8988T (cell line): ENCODE results near the gene ETS2.
A peak's percentile ranks its signal among the peaks of the same experiment; 100 is the strongest.

ENCODE experiments used
- DNase-seq: peaks from one replicate; pipeline ENCODE4 v3.0.0; 2011

The ETS2 gene

DNA sequence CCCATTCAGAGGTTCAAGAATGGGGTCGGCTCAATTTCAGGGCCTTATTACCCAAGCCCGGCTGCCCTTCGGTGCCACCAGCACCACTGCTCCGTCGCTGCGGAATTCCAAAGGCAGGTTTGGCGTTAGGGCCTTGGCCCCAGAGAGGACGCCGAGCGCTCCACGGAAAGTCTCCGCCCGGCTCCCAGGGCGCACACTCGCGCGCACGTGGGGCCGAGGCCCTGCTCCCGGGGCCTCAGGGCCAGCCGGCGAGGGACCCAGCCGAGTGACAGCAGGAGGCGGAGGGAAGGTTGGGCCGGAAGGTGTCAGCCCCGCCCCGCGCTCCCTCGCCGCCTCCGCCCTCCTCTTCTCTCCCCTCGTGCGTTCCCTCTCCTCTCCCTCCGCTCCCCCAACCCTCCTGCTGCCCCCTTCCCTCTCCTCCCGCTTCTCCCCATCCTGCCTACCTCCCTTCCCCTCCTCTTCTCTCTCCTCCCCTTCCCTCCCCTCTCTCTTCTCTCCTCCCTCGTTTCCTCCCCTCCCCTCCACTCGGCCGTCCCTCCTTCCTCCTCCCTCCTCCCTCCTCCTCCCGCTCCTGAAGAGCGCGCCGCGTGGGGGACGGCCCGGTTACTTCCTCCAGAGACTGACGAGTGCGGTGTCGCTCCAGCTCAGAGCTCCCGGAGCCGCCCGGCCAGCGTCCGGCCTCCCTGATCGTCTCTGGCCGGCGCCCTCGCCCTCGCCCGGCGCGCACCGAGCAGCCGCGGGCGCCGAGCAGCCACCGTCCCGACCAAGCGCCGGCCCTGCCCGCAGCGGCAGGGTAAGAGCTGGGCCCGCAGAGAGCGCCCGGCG, at the start of gene ETS2:
Gene ETS2 (plus strand): TSS at position 602 of the 825 bp plus-strand sequence. CDS start 4,106 bp downstream, outside the sequence.
- DNase-seq = peak; percentile 58

DNA sequence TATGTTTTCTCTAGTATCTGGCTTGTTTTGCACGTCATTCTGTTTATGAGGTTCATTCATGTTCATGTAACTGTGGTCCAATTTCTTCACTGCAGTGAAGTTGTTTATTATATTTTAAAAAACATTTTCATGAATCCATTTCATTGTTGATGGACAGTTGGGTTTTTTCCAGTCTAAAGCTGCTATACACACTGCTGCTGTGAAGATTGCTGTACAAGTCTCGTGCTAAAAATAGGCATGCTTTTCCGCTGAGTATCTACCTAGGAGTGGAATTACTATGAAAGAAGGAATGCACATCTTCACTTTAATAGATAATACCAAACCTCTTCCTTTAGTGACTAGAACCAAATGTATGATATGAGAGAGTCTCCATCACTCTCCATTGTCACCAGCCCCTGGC, 49.0 kb upstream of the ETS2 start:
- DNase-seq = no peak

DNA sequence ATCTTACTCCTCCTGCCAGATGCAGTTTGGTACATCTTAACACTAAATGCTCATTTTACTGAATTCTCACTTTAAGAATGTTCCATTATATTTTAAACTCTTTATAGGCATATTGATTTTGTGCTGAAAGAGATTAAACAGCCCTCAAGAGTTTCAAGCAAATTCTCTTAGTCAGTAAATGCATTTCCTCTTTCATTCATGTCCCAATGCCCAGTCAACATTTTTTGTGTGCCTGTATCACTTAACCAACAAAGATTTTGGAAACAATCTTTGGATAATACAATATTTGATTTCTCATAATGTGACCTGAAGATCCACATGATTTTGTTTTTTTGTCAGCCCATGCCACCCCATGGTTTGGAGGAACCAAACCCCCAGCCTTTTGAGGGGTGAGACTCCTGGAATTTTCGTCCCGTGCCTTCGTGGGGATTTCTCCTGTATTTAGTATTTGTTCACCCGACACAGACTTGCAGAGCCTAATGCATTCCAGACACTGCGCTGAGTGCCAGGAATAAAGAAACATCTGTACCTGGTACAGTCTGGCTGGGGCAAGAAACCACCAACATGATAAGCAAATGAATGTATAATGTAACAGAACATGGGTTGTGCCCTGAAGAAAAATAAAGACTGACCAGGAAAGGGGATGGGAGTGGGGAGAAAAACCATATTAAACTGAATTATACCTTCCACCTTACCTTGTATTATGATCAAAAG, 47.1 kb upstream of the ETS2 start:
- DNase-seq = no peak

DNA sequence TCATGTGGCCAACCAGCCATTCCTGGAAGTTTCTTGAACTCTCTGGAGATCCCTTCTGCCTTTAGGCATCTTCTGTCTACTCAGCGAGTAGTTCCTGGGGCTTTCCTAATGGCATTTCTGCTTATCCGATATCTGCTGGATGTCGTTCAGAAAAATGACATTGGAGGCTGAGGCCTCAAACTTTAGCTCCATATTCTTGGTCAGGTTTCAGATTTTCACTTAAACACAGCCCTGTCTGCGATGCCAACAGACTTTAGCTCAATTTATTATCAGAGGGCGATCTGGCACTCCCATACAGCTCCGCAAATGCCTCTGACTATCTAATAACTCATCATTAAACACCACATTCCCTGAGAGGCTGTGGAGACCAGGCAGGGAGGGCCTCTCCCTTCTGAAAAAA, 46.3 kb upstream of the ETS2 start:
- no peak for DNase-seq

DNA sequence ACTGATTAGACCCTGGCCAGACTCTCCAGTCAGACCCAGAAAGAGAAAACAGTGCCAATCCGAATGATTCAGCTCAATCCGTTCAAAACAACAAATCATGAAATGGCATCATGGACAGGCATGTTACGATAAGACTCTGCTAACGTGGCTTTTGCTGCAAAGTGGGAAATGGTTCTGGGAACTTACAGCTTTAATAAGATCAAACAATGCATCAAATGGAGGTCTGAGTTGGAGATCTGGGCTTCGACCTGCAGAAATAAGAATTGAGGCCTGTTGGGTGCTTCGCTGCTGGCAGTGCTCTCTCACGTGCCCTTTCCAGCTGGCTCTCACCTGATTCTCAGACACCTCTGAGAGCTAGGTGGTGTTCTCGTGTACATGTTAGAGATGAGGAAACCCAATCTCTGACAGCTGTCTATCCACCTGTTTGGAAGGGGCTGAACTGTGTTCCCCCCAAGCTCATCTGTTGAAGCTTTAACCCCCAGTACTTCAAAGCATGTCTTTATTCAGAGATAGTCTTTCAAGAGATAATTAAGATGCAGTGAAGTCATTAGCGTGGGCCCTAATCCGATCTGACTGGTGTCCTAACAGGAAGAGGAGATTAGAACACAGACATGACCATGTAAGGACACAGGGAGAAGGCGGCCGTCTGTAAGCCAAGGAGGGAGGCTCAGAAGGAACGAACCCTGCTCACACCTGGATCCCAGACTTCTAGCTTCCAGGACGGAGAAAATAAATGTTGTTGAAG, 45.5 kb upstream of the ETS2 start:
- DNase-seq = no peak

DNA sequence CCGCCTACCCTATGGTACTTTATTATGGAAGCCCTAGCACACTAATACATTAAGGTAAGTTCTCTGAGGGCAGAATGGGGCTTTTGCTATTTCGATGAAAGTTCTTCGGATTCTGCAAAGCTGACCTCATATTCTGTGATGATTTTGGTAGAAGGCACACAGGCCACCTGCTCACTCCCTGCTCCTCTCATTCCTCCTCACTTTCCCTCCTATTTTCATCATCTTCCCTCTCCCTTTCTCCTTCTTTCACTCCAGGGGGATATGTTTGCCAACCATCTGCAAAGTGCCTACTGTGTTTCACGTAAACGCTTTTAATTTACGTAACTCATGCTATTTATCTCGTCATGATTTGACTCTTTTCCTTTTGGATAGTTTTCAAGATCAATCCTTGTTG, 45.0 kb upstream of the ETS2 start:
- DNase-seq = no peak

DNA sequence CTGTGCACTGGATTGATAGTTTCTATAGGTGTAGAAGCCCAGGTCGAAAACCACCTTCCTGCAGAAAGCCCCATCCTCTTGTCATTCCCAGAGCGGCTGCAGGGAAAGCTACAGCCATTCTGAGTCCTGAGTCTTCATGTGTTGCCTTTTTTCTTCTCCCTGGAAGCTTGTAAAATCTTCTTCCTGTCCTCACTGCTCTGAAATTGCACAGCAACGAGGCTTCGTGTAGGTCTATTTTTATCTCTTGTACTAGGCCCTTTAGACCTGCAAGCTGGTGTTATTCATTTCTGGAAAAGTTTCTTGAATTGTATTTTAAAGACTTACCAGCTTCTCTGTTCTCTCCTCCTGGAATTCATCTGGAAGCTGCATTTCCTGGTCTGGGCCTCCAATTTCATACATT, 44.2 kb upstream of the ETS2 start:
- no peak for DNase-seq

DNA sequence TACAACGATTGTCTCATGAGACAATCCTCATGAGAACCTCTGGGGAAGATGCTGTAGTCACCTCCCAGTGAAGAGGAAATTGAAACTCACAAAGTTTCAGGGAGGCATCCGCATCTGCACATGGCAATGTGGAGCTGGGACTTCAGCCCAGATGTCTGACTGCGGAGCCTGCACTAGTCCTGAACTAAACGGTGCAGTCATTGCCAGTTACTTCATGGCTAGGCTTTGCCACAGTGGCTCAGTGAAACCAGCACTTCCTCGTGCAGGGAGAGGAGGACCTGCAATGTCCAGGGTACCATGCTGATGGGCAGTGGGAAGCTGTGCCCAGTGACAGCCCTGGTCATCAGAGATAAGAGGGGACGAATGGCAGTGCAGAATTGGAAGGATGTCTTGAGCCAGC, 40.7 kb upstream of the ETS2 start:
- DNase-seq = no peak

DNA sequence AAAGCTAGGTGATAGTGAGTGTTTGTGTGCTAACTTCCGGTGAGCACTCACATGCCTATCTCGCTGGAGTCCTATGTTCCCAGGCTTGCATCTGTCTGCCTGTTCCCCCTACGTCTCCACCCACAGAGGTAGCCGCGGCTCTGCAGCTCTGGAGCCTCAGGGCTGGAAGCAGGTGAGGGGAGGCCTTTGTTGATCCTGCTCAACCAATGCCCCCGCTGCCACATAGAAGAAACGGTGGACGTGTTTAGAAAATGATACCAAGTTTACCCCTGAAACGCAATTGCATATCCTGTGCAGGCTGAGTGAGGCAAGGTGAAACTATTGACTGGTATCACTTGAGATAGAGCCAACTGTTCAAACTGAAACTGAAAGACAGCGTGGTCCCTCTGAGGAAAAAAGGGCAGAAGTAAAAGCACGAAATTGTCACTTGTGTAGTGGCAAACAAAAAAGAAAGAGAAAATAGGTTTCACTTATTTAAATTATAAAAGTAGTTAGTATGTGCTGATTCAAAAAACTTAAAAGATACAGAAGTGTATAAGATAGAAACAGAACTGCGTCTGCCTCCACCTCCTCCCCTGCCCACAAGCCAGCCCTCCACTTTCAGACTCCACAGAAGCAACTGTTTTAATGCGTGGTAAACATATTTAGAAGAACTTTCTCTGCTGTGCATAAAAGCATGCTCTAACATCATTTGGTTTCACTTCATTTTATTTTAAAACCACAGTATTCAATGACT, 38.6 kb upstream of the ETS2 start:
- no peak for DNase-seq

DNA sequence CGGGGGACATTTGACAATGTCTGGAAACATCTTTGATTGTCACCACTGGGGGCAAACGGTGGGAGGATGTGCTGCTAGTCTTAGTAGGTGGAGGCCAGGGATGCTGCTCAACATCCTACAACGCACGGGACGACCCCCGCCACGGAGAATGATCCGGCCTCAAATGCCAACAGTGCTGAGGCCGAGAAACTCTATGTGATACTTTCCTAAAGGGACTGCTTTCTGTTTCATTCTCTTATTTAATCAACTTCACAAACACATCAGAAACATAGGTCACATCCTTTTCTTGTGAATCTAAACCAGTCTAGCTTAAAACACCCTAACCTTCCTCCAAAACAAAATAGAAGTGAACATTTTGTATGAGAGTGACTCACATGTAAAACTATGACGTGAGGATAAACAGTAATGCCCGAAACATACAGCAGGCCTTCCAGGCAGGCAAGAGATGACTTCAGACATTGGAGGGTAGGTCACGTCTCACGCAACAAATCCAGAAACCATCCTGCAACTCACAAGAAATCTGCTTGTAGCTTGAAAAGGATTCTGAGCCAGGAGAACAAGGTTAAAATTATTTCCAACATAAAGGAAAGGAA, 37.2 kb upstream of the ETS2 start:
- DNase-seq = no peak

DNA sequence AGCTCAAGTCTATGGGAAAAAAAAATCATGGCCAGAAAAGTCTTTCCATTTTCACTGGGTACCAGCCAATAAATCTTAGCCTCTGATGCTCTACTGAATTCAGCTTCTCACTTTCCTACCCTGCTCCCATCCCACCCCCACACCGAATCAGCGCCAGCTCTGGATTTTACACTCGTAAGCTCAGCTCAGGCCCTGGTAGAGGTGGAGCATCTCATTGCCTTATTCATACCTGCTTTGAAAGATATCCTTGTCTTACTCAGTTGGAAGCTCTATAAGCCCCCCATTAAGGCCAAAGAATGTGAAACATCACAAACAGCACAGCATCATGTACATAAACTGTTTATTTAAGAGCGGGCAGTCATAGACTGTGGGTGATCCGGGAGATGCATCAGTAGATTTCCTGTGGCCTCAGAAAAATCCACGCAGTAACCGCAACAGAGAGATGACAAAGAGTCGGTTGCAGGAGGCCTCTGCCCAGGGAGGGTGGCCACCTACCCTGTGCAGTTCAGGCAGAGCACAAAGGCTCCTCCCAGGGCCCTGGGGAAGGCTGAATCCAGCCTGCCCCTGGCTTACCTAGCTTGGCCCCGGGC, 36.4 kb upstream of the ETS2 start:
- DNase-seq = no peak

DNA sequence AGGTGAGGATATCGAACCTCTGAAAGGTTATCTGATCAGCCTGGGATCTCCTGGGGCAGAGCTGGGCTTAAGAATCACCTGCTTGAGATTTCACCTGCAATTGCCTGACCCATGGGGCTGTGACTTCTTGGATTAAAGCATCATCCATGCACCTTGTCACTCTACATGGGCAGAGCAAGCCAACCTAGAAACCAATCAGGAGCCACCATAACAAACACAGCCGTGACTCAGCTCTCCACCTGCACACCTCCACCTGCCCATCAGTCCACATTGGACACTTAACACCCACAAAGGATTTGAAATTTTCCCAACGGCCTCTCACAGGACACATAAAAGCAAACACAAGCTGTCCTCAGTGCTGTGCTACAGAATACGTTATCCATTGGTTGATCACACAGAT, 35.1 kb upstream of the ETS2 start:
- DNase-seq = no peak

DNA sequence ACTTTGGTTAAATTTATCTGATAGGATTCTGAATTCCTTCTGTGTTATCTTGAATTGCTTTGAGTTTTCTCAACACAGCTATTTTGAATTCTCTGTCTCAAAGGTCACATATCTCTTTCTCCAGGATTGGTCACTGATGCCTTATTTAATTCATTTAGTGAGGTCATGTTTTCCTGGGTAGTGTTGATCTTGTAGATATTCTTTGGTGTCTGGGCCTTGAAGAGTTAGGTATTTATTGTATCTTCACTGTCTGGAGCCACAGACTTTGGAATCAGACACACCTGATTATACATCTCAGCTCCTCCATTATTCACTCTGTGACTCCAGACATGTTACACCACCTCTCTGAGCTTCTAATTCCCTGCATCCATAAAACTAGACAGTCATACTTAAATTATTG, 34.2 kb upstream of the ETS2 start:
- DNase-seq = no peak

DNA sequence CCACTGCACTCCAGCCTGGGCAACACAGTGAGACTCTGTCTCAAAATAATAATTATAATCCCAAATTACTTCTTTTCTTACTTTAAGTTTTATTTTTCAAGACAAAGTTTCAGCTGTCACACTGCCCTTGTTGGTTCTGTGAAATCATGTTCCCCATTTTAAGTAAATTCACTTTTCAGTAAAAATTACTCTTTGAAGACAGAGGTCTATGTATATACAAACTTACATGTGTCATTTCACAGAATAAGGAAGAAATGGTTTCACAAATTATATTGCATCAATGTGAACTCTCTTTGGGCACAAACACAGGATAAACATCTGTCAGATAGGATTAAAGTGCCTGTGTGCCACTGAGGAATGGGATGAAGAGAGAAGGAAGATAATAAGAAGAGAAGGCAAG, 33.1 kb upstream of the ETS2 start:
- no peak for DNase-seq

DNA sequence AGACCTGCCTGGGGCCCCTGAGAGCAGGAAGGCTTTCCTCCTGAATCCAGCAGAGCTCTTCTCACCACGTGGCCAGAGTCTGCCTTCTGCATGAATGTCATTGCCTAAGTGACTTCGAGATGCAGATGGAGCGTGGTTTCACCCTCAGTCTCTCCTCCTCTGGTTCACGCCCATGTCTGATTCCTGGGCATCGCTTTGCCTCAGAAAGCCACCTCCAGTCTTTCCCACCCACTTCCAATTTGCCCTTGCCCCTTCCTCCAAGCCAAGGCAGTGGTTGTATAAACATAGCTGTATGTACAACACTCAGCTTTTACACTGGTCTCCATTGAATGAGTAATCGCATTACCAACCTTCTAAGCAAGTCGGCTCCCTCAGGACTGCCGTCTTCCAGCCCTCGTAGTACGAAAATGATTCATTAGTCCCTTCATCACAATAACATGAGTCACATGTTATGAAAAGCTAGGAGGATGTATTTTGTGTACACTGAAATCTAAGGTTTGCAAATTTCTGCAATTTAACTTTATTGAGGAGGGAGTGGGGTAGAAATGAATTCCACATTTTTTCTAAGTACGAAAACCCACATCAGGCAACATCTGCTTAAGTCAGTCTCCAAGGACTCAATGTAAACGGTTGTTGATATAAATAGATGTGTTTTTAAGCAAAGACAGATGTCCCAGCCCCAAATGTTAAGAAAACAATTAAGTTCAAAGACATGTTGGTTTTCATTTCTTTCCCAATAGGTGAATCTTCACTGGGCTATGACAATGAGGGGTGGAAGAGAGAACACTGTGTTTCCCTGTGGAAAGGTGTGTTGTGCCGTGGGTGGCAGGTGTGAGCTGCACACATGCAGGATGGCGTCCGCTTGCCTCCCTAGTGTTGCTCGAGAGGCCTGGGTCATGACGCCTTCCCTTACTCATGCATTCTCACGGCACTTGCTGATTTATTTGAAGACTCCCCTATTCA, 32.3 kb upstream of the ETS2 start:
- no peak for DNase-seq

DNA sequence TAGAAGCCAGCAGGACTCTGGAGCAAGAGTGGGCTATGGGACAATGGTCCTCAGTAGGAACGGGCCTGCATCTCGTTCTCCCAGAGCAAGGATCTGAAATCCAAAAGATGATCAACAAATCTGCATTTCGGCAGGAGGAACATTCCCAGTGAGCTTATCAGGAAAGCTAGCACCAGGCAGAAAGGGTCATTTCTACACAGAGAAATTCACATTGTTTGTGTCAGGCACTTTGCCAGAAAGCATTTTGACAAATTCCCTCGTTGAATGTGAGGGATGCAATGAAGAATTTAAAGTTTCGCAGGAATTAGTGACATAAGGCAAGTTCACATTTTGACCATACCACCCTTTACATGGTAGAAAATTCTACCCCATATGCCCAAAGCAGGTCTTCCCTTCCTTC, 31.6 kb upstream of the ETS2 start:
- no peak for DNase-seq

DNA sequence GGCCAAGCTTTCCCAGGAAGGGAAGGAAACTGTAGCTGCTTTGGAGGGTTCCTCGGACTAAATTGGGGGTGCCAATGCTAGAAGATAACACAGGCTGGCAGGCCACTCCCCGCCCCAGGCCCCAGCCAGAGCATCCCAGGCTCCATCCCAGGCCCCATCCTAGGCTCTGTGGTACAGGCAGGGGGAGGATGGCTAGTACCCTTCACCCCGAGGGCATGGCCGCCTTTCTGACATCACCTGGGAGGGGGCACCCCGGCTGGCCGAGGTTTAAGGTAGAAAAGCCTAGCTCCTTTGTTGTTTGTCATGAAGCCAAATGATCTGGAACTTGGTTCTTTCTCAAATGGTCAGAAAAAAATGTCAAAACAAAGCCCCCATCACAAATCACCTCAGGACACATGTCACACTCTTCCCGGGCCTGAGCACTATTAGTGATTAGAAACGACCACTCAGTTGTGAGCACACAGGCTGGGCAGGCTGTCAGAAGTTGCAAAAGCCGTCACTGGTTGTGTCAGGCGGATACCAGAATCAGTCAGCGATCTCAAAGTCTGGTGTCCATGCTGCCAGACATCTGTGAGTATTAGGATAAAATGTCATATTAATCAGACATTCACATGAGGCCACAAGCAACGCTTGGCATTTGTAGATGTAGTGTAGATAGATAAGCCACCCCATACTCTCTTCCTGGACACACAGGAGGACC, 31.0 kb upstream of the ETS2 start:
- DNase-seq = no peak

DNA sequence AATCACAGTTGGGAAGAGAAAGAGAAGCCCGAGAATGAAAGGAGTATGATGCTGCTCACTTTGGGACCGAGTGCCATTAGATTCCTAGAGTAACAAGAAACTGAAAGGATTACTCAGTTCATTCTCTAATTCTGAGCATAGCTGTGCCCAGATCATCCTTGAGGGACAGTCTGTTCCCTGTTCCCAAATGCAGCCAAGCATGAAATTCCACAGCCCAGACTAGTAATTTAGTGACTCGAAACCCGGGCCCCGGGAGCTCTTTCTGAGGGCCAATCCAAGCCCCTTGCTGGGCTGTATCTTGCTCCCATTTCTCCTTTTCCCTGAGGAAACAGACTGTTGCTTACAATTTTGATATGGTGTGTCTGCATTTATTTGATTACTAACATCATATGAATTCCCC, 30.0 kb upstream of the ETS2 start:
- no peak for DNase-seq

DNA sequence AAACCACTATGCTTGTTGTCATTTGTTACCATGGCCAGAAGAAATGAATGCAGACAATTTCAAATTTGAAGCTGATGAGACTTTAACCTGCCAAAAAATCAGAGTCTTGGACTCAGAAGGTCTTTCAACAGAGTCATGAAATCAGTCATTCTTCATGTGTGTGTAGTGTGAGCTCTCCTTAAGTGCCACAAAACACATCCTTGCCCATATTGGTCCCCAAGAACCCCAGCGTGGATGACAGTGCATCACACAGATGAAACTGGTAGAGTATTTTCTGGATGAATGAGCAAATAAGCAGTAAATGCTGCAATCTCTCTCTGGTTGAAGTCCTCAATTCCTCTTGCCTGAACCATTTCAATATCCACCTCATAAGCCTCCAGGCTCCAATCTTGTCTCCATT, 28.7 kb upstream of the ETS2 start:
- no peak for DNase-seq

DNA sequence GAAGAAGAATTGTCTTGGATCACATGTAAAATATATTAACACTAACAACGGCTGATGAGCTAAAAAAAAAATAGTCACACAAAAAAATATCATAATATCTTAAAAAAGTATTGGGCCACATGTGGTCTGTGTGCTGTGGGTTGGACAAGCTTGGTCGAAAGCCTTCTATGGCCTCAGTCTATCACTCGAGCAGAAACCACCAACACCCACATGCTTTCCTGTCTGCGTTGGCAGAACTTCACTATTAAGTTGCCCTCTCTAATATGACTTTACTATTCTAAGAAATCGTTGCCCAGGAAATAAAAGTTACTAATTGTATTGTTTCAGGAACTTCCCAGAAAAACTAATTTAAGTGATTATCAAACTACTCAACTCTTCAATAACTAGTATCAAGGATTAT, 28.2 kb upstream of the ETS2 start:
- DNase-seq = no peak
